ENCODE measurements around the gene STRIP2. TPM values are rescaled to one million over a fixed set of nuclear protein-coding genes. Genes with fewer than 3 reads are reported as not detected.
"Not testable (repeated sequence)": the region's sequence is repeated elsewhere in the genome, so short reads cannot be mapped to it uniquely, and the experiment has no call there.

The STRIP2 gene
- total RNA-seq, 1 experiment from 2014 or later, result 22.8 TPM

- no peak for DNase-seq (ENCODE audit: low spot score)
- in situ Hi-C loops (cut with HindIII; ENCODE audit: low sequenced_read_pairs), result no loop called here
These were observed 83.7 kb downstream of the STRIP2 start for GRCh38 chr7:129517931-129518330.

GRCh38 chr7:129519464-129519863, 85.2 kb downstream of the STRIP2 start:
- no peak for DNase-seq (ENCODE audit: low spot score)
- in situ Hi-C loops (cut with HindIII; ENCODE audit: low sequenced_read_pairs), result no loop called here

GRCh38 chr7:129522088-129522970, 88.1 kb downstream of the STRIP2 start:
- in situ Hi-C loops (cut with HindIII; ENCODE audit: low sequenced_read_pairs), result no loop called here
- DNase-seq (ENCODE audit: low spot score), result no peak

DNA sequence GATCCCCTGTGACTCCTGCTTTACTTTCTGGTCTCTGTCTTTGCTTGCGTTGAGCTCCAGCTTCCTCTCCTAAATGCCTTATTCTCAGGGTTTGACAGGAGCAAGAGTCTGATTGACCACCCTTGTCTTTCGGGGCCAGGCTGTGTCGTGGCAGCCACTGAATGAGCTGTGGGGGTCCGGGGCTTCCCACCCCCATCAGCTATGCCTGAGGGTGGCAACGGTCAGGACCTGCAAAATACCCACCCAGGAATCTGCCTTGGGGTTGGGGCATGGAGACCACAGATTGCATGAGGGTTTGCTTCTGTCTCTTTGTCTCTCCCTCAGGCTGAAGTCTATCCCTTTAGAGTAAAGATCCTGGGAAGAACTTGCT, 88.7 kb downstream of the STRIP2 start:
- no peak for DNase-seq (ENCODE audit: low spot score)
- in situ Hi-C loops (cut with HindIII; ENCODE audit: low sequenced_read_pairs), result no loop called here

DNA sequence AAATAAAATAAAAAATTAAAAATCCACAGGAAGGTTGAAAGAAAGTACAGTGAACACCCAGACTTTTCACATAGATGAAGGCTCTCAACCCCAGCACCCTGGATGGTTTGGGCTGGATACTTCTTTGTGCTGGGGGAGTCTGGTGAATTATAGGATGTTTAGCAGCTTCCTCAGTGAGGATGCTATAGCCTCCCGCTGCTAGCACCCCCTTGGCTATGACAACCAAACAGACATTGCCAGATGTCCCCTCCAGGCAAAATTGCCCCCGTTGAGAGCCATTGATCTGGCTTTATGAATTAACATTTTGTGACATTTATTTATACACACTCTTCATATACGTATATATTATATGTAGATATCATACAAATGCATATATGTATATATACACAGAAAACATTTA, 89.7 kb downstream of the STRIP2 start:
- no peak for DNase-seq (ENCODE audit: low spot score)
- in situ Hi-C loops (cut with HindIII; ENCODE audit: low sequenced_read_pairs), result no loop called here

- in situ Hi-C loops (cut with HindIII; ENCODE audit: low sequenced_read_pairs); DNase-seq (ENCODE audit: low spot score): not testable (repeated sequence)
These were observed 90.2 kb downstream of the STRIP2 start for GRCh38 chr7:129524405-129524804.

DNA sequence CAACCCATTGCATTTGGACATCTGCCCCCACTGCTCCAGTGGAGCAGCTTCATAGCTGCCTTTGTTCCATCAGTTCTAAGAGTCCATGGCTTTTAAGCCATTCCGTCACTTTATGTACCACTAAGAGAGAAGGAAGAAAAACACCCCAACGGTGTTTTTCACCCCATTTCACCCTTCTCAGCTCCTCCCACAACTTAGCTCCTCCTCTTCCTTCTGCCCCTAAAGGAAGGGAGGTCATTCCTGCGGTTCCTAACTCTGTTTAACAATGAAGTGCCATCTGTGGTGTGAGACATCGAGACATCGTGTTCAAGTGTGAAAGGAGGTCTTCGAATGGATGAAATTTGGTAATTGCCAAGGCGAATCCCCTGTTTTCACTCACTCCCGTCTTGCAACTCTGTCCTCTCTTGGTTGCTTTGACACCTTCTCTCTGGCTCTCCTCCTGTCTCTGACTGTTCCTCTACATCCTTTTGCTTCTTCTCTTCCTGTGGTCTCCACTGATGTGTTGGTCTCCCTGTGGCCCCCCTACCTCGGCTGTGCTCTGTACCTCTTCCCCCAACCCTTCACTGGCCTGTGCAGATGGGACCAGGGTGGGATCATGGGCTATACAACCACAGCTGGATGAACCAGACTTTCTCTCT, 91.1 kb downstream of the STRIP2 start:
- in situ Hi-C loops (cut with HindIII; ENCODE audit: low sequenced_read_pairs), result no loop called here
- no peak for DNase-seq (ENCODE audit: low spot score)

GRCh38 chr7:129529643-129530042, 95.4 kb downstream of the STRIP2 start:
- DNase-seq (ENCODE audit: low spot score), result no peak
- in situ Hi-C loops (cut with HindIII; ENCODE audit: low sequenced_read_pairs), result no loop called here

DNA sequence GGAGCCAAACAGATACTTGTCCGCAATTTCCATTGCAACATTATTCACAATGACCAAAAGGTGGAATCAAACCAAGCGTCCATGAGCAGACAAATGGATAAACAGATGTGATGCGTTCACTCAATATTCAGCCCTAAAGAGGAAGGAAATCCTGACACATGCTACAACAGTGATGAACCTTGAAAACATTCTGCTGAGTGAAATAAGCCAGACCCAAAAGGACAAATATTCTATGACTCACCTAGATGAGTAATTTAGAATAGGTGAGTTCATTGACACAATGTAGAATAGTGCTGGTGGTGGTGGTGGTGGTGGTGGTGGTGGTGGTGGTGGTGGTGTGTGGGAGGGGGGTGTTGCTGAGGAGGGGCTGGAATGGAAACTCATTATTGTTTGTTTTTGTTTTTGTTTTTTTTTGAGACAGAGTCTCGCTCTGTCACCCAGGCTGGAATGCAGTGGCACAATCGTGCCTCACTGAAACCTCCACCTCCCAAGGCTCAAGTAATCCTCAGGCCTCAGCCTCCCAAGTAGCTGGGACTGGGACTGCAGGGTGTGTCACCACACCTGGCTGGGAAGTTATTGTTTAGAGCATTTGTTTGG, 96.7 kb downstream of the STRIP2 start:
- no peak for DNase-seq (ENCODE audit: low spot score)
- in situ Hi-C loops (cut with HindIII; ENCODE audit: low sequenced_read_pairs), result no loop called here

DNA sequence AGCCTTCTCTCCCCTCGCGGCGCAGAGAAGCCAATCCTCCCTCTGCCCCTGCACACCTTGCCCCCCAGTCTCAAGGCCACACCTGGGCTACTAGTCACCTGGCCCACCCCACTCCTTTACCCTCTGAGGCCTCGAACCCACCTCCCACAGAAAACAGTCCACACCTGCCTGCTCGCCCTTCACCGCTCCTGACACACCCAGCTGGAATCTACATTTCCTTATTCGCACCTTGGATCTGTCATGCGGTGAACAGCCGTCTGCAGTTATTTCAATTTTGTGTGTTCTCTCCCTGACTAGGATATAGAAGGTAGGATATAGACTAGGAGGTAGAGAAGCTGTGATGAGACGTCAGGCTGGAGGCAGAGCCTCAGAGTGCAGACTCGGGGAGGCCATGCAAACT, 97.5 kb downstream of the STRIP2 start:
- no peak for DNase-seq (ENCODE audit: low spot score)
- in situ Hi-C loops (cut with HindIII; ENCODE audit: low sequenced_read_pairs), result no loop called here

DNA sequence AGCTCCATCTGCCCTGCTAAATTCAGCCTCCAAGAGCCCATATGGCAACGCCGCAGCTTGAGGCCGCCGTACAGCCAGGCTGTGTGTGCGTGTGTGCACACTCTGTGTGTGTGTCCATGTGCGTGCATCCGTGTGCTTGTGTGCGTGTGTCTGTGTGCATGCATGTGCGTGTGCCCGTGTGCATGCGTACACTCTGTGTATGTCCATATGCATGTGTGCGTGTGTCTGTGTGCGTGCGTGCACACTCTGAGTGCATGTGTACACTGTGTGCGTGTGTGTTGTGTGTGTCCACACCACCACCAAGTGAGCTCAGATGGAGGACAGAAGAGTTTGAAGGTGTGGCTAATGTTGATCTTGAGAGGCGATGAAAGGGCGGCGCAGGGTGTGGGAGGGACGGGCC, 98.1 kb downstream of the STRIP2 start:
- no peak for DNase-seq (ENCODE audit: low spot score)
- in situ Hi-C loops (cut with HindIII; ENCODE audit: low sequenced_read_pairs), result no loop called here

DNA sequence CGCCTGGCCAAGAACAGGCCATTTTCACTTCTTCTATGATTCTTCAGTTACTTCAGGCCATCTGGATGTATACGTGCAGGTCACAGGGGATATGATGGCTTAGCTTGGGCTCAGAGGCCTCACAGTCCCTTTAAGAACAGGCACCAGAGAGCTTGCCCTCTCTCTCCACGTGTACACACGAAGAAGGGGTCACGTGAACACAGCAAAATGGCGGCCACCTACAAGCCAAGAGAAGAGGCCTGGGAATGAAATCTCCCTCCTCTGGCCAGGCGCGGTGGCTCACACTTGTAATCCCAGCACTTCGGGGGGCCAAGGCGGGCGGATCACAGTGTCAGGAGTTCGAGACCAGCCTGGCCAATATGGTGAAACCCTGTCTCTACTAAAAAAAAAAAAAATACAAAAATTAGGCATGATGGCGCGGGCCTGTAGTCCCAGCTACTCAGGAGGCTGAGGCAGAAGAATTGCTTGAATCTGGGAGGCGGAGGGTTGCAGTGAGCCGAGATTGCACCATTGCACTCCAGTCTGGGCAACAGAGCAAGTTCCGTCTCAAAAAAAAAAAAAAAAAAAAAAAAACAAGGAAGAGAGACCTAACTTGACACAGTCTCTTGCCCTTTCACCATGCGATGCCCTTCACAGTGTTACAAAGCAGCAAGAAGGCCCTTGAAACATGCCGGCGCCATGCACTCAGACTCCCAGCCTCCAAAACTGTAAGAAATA, 100.5 kb downstream of the STRIP2 start:
- DNase-seq (ENCODE audit: low spot score); in situ Hi-C loops (cut with HindIII; ENCODE audit: low sequenced_read_pairs): not testable (repeated sequence)

- no peak for DNase-seq (ENCODE audit: low spot score)
- in situ Hi-C loops (cut with HindIII; ENCODE audit: low sequenced_read_pairs), result no loop called here
These were observed 101.7 kb downstream of the STRIP2 start for GRCh38 chr7:129535896-129536295.

- no peak for DNase-seq (ENCODE audit: low spot score)
- in situ Hi-C loops (cut with HindIII; ENCODE audit: low sequenced_read_pairs), result no loop called here
These were observed 102.1 kb downstream of the STRIP2 start for GRCh38 chr7:129536323-129536722.

Other genes with a start within 250 kb of the STRIP2 start
- 51.1 and 51.8 TPM in 2 replicates for gene SMO, start 245.8 kb upstream of the STRIP2 start, total RNA-seq (2014; rRNA removed; shearing (Covaris generic))
- 57.0 and 74.0 TPM in 2 replicates for gene AHCYL2, start 209.4 kb upstream of the STRIP2 start, total RNA-seq (2014; rRNA removed; shearing (Covaris generic))
- gene SMKR1, start 68.1 kb downstream of the STRIP2 start, total RNA-seq (2014; rRNA removed; shearing (Covaris generic)), result 5.2 TPM in 1 of 2 replicates, not detected in the other
- gene NRF1, start 177.3 kb downstream of the STRIP2 start, total RNA-seq (2014; rRNA removed; shearing (Covaris generic)), result 12.9 and 23.6 TPM in 2 replicates

Data from G401 (cell line).